Measurements from ENCODE around the gene MRAS. TPM values are rescaled to one million over a fixed set of nuclear protein-coding genes. Genes with fewer than 3 reads are reported as not detected.

The MRAS gene
- total RNA-seq, 1 donor from 2014 or later: 55.4 TPM

DNA sequence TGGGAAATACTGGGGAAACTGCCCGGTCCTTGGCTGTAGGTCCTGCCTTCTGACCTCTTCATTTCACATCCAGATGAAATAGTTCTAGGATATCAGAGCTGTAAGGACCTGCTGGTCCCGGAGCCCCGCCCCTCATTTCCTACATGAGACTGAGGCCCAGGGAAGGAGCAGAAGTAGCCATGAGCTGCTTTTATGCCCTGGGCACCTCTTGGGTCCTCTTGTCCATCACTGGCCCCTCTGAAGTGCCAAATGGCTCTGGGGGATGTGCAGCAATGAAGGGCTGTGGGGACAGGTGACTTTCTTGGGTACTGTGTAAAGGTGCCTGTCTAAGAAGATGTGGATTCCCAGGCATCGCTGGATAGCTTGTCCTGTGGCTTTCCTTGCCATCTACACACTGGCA is 45.8 kb downstream of the MRAS start:
- Histone ChIP-seq H3K36me3 (ENCODE audit: insufficient read depth, low read length) (no peaks in the 10 kb centered on the region), H3K79me2 (ENCODE audit: insufficient read depth, low read length) (peaks cover 5% of the 10 kb centered on the region), H2AFZ (ENCODE audit: low read depth, low read length) (no peak overlapping the region), H3K4me1 (ENCODE audit: insufficient read depth, low read length) (peaks cover 19% of the 10 kb centered on the region), H3K27me3 (ENCODE audit: insufficient read depth, low read length) (no peaks in the 10 kb centered on the region), H3K27ac (ENCODE audit: low read depth, low read length) (no peak overlapping the region), H3K9me3 (ENCODE audit: insufficient read depth, low read depth, low read length) (no peaks in the 10 kb centered on the region), H3K9ac (ENCODE audit: low read length) (no peak overlapping the region), H3K4me2 (ENCODE audit: low read length) (no peak overlapping the region), H4K20me1 (ENCODE audit: insufficient read depth, low read length) (peaks cover 3% of the 10 kb centered on the region), H3K4me3 (ENCODE audit: insufficient read depth, low read depth, low read length) (no peak overlapping the region)
- Mint-ChIP-seq H3K9me3 (ENCODE audit: unreplicated experiment) (peaks cover 2% of the 10 kb centered on the region), H3K27ac (ENCODE audit: unreplicated experiment) (no peak overlapping the region), H3K4me3 (ENCODE audit: unreplicated experiment) (no peak overlapping the region), H3K27me3 (ENCODE audit: low read depth, unreplicated experiment) (no peaks in the 10 kb centered on the region), H3K4me1 (ENCODE audit: low read depth, unreplicated experiment) (peaks cover 26% of the 10 kb centered on the region), H3K36me3 (ENCODE audit: low read depth, unreplicated experiment) (peaks cover 11% of the 10 kb centered on the region)
- DNase-seq (ENCODE audit: low read depth) (no peak), FAIRE-seq (no peak)
- TF ChIP-seq EZH2 (IDR thresholded peaks at IDR 0.05; ENCODE audit: insufficient read depth, low read length): no peak
- no peak for TF ChIP-seq CTCF (IDR thresholded peaks at IDR 0.05; ENCODE audit: insufficient read depth, low read depth, low read length)

- Mint-ChIP-seq H3K9me3 (ENCODE audit: unreplicated experiment) (peaks cover 2% of the 10 kb centered on the region), H3K36me3 (ENCODE audit: low read depth, unreplicated experiment) (peaks cover 13% of the 10 kb centered on the region), H3K4me3 (ENCODE audit: unreplicated experiment) (no peak overlapping the region), H3K27ac (ENCODE audit: unreplicated experiment) (no peak overlapping the region), H3K27me3 (ENCODE audit: low read depth, unreplicated experiment) (no peaks in the 10 kb centered on the region), H3K4me1 (ENCODE audit: low read depth, unreplicated experiment) (peaks cover 20% of the 10 kb centered on the region)
- peaks cover 14% of the 10 kb centered on the region for H3K4me1 ChIP-seq (ENCODE audit: insufficient read depth, low read length)
- H3K79me2 ChIP-seq (ENCODE audit: insufficient read depth, low read length): peaks cover 5% of the 10 kb centered on the region
- no peaks in the 10 kb centered on the region for H3K27me3 ChIP-seq (ENCODE audit: insufficient read depth, low read length)
- H3K36me3 ChIP-seq (ENCODE audit: insufficient read depth, low read length): no peaks in the 10 kb centered on the region
- FAIRE-seq: no peak
- no peak overlapping the region for H3K9ac ChIP-seq (ENCODE audit: low read length)
- no peak for TF ChIP-seq EZH2 (IDR thresholded peaks at IDR 0.05; ENCODE audit: insufficient read depth, low read length)
- no peak for TF ChIP-seq CTCF (IDR thresholded peaks at IDR 0.05; ENCODE audit: insufficient read depth, low read depth, low read length)
- no peak overlapping the region for H3K4me3 ChIP-seq (ENCODE audit: insufficient read depth, low read depth, low read length)
- no peaks in the 10 kb centered on the region for H3K9me3 ChIP-seq (ENCODE audit: insufficient read depth, low read depth, low read length)
- no peak for DNase-seq (ENCODE audit: low read depth)
- H3K27ac ChIP-seq (ENCODE audit: low read depth, low read length): no peak overlapping the region
- no peak overlapping the region for H2AFZ ChIP-seq (ENCODE audit: low read depth, low read length)
- H3K4me2 ChIP-seq (ENCODE audit: low read length): no peak overlapping the region
- H4K20me1 ChIP-seq (ENCODE audit: insufficient read depth, low read length): peaks cover 3% of the 10 kb centered on the region
Measured at GRCh38 chr3:138394686-138395085, 46.3 kb downstream of the MRAS start.

GRCh38 chr3:138395865-138396751 is 47.7 kb downstream of the MRAS start:
- Mint-ChIP-seq H3K27ac (ENCODE audit: unreplicated experiment) (no peak overlapping the region), H3K36me3 (ENCODE audit: low read depth, unreplicated experiment) (peaks cover 15% of the 10 kb centered on the region), H3K4me3 (ENCODE audit: unreplicated experiment) (no peak overlapping the region), H3K27me3 (ENCODE audit: low read depth, unreplicated experiment) (no peaks in the 10 kb centered on the region), H3K4me1 (ENCODE audit: low read depth, unreplicated experiment) (peaks cover 13% of the 10 kb centered on the region), H3K9me3 (ENCODE audit: unreplicated experiment) (peaks cover 2% of the 10 kb centered on the region)
- Histone ChIP-seq H3K27ac (ENCODE audit: low read depth, low read length) (no peak overlapping the region), H3K9ac (ENCODE audit: low read length) (no peak overlapping the region), H3K4me2 (ENCODE audit: low read length) (no peak overlapping the region), H3K4me1 (ENCODE audit: insufficient read depth, low read length) (peaks cover under 1% of the 10 kb centered on the region), H3K4me3 (ENCODE audit: insufficient read depth, low read depth, low read length) (no peak overlapping the region), H4K20me1 (ENCODE audit: insufficient read depth, low read length) (peaks cover 3% of the 10 kb centered on the region), H3K79me2 (ENCODE audit: insufficient read depth, low read length) (peaks cover 5% of the 10 kb centered on the region), H3K27me3 (ENCODE audit: insufficient read depth, low read length) (no peaks in the 10 kb centered on the region), H3K9me3 (ENCODE audit: insufficient read depth, low read depth, low read length) (no peaks in the 10 kb centered on the region), H3K36me3 (ENCODE audit: insufficient read depth, low read length) (no peaks in the 10 kb centered on the region), H2AFZ (ENCODE audit: low read depth, low read length) (no peak overlapping the region)
- DNase-seq (ENCODE audit: low read depth): no peak
- no peak for FAIRE-seq
- TF ChIP-seq EZH2 (IDR thresholded peaks at IDR 0.05; ENCODE audit: insufficient read depth, low read length) (no peak), CTCF (IDR thresholded peaks at IDR 0.05; ENCODE audit: insufficient read depth, low read depth, low read length) (no peak)
